GM19351 (cell line): ENCODE results near the gene RRM2.
"Not testable (repeated sequence)": the region's sequence is repeated elsewhere in the genome, so short reads cannot be mapped to it uniquely, and the experiment has no call there.

Source experiments
- ATAC-seq: cut with Tn5 transposase; IDR thresholded peaks from one replicate; pipeline ENCODE4 v1.9.1; 2021; ENCODE audit warnings: mild to moderate bottlenecking, moderate library complexity; ENCODE audit not compliant: unreplicated experiment

RRM2 gene

GRCh38 chr2:10128420-10128819 lies 5.9 kb downstream of the RRM2 start:
- ATAC-seq = no peak

- ATAC-seq = no peak
Measured at GRCh38 chr2:10129490-10129889, 7.0 kb downstream of the RRM2 start.

GRCh38 chr2:10132043-10132575 lies 9.6 kb downstream of the RRM2 start:
- no peak for ATAC-seq

GRCh38 chr2:10132596-10132995 lies 10.1 kb downstream of the RRM2 start:
- ATAC-seq = no peak

- no peak for ATAC-seq
Measured at GRCh38 chr2:10132996-10133647, 10.6 kb downstream of the RRM2 start.

GRCh38 chr2:10135296-10136089 lies 13.0 kb downstream of the RRM2 start:
- ATAC-seq = no peak

GRCh38 chr2:10136101-10136934 lies 13.8 kb downstream of the RRM2 start:
- no peak for ATAC-seq

- no peak for ATAC-seq
Measured at GRCh38 chr2:10137053-10137843, 14.7 kb downstream of the RRM2 start.

- no peak for ATAC-seq
Measured at GRCh38 chr2:10139536-10139935, 17.0 kb downstream of the RRM2 start.

GRCh38 chr2:10140841-10141610 lies 18.5 kb downstream of the RRM2 start:
- no peak for ATAC-seq

GRCh38 chr2:10141736-10142639 lies 19.4 kb downstream of the RRM2 start:
- no peak for ATAC-seq

- no peak for ATAC-seq
Measured at GRCh38 chr2:10142640-10142965, 20.1 kb downstream of the RRM2 start.

GRCh38 chr2:10144771-10145518 lies 22.4 kb downstream of the RRM2 start:
- no peak for ATAC-seq

- ATAC-seq = no peak
Measured at GRCh38 chr2:10145519-10146357, 23.2 kb downstream of the RRM2 start.

- no peak for ATAC-seq
Measured at GRCh38 chr2:10146366-10147005, 23.9 kb downstream of the RRM2 start.

GRCh38 chr2:10147050-10147660 lies 24.6 kb downstream of the RRM2 start:
- not testable (repeated sequence) for ATAC-seq
